Amniotic stem cell (primary cell): ENCODE results near the gene AATF.

Experiments used
- DNase-seq: peaks from one replicate; lab custom pipeline; 2025; lab: John Stamatoyannopoulos, UW

Gene AATF

DNA sequence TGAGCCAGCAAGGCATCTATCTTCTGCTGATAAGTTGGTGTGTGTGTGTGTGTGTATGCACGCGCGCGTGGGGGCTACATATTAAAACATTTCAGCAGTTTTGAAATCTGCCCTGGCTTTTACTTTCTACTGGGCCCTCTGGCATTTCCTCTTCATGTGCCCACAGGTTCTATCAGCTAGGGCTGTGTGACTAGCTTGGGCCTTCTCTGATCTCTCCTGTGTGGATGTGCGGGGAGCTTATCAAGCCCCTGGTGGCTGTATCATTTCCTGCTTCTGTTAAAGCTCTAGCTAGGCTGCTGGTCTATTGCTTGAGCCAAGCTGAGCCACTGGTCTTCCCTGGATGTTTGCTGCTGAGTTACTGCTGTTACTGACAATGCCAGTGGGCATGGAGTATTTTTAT is 132.5 kb downstream of the AATF start:
- DNase-seq: no peak

DNA sequence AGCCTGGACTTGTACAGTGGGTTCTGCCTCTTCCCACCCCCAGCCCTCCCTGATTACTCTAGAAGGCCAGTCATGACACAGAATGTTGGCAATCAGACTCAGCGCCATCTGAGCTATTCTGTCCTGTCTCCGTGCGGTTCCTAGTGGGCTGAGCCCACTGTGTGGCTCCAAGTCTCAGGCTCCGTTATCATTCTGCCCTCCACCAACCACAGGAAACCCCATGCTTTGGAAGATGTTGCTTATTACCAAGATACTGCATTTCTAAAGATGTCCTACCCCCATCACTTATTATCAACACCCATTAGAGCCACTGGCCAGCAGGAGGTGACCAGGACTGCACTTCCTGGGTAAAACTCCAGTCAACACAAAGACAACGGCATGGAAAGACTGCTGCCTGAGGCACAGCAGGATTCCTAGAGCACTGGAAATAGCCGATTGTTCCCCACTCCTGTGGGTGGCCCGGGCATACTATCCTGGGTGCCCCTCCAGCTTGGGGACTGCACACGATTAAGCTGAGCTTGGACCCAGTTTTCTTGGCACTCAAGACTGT is 133.6 kb downstream of the AATF start:
- no peak for DNase-seq

DNA sequence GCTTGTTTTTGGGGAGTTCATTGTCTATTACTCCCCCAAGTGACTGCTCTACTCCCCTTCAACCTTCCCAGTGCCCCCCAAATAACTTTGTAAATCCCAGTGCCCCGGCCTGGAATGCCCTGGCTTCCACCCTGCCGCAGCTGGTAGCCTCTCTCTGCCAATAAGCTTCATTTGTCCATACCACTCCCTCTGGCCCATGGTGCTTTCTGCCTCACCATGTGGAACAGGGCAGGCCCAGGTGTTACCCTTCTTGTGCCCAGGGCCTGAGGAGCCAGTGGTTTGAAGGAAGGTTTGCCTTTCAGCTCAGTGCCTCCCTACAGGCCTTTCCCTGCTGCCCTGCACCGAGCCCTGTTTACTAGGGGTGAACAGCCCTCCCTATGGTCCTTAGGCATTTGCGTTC is 134.2 kb downstream of the AATF start:
- DNase-seq: no peak

DNA sequence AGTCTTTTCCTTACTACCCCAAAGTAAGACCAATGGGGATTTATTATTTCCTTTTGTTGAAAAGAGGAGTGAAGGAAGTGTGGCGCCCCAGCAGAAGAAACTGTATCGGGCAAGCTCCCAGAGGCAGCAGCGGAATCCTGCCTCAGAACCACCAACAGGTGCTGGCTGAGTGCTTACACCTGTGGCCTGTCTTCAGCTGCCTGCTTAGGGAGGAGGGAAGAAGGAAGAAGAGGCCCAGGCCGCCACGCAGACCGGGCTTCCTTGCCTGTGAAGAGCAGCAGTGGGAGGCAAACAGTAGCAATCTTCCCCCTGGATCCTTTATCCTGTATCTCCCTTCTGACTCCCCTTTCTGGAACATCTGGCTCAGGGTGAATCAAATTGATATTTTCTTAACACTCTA is 134.7 kb downstream of the AATF start:
- no peak for DNase-seq

DNA sequence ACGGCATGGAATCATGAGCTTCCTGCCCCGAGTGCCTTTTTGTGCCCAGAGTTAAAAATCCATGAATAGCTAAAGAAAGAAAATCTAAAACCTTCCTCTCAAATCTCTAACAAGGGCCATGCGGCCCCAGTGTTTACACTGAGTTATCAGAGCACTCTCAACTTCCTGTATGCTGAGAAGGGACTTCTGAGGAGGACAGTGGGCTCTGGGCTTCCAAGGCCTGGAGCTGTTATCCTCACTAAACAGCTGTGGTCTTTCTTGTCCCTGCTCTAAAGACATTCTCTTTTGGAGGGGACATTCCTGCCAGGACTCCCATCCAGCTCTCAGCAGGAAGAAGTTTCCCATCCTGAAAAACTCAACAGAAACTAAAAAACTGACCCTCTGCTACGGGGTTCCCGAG is 135.6 kb downstream of the AATF start:
- DNase-seq: no peak

DNA sequence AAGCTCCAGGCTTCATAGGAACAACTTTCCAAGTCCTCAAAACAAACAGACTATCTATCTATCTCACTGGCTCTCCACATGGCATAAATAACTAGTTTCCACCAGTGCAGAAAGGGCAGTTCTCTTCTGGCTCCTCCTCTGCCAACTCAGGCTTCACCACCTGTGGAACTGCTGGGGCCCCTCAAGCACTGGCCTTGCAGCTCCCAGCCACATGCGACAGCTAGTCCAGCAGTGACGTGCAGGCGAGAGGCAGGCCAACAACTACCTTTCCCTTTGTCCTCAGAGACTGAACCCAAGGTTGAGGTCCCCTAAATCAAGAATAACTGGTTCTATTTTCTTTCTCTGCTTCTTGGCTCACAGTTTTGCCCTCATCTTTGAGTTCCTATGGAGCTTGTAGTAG is 137.6 kb downstream of the AATF start:
- DNase-seq: no peak

DNA sequence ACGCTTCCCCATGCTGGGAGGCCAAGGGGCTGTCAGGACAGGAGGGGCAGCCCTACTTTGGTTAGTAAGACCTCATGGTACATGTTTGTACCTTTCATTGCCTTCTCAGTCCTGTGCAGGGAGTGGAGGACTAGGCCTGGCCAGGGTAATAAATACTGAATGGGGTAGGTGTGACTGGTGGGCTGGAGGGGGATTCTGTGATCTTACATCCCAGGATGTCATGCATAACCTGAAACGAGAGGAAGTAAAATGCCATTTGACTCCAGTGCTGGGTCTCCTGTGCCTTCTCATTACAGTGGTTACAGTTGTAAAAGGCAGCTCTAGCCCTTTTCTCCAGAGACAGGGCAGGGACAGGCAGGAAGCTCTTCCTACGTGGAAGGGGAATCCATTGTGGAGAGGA is 138.2 kb downstream of the AATF start:
- DNase-seq: no peak

DNA sequence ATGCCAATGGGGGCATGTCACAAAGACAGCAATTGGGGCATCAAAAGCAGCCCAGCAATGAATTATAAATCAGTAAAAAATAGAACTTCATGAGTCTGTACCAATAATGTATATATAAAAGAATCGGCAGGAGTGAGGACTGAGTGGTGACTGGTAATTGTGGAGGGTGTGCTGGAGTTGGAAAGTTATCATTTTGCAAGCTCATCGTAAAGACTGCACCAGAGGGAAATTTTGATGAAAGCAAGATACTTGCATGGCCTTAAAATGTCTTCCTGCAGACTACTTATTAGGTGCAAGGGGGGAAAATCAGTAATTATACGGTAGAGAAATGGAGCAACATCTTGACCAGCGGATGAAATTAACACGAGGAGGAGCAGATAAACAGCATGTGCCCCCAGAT is 138.9 kb downstream of the AATF start:
- DNase-seq: no peak

DNA sequence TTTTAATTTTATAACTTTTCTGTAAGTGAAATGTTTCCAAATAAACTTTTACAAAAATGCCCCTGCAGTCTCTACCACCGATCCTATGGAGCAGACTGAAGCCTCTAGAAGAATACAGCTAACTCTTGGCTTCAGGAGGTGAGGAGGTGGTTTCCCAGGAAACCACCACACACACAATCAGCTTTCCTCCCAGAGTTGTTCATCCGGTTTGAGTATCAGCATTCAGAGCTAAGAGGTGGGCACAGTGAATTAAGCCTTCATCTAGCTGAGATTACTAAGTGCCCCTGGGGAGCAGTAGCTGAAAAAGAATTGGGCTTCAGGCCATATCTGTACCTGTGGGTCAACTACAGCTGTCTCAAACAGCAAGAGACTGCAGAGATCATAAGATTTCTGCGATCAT is 139.7 kb downstream of the AATF start:
- no peak for DNase-seq

DNA sequence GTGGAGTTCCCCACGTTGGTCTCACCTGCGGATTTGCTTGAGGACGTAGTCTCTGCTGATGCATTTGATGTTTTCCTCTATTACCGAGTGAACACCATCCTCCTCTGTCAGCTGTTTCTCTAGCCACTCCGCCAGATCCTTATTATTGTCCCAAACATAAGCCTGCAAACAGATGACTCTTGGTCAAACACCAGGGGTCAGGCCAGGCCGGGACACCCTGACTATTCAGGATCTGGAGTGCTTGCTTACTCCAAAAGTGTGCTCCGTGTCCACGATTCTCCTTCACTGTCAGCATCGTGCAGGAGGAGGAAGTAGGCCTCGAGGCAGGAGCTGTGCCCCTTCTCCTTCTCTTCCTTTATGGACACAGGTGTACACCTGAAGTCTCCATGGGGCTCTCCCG is 140.2 kb downstream of the AATF start:
- no peak for DNase-seq

DNA sequence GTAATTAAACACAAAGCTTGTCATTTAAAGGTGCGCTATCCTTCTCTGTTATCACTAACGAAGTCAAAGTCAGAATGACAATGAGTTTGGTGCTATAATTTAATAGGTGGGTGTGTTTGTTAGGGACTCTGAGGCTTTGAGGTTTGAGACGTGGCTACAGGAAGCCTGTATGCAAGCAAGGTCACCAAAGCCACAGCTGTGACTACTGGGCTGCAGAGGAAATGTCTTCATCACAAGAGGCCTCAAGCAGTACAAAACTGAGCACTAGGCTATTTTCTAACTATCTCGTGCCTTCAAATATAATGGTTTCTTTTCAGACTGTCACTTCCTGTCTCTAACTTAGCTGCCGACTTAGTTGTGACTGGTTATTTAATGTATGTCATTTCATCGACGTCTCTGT is 141.2 kb downstream of the AATF start:
- DNase-seq: no peak

DNA sequence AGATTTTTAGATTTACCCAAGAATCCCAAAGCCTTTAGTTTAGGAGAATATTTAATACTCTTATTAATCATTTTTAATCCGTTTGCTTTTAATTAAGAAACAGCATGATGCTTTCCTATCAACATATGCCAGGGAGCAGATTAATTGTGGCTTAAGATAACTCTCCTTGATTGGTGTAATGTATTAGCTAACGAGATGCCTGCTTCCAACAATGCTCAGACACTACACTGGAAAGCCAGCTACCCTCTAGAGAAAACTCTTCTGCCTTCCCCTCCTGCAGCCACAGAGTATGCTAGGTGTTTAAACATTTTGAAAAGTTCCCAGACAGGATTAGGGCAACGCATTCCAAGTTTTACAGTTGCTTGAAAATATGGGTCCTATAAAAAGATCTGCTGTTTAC is 142.2 kb downstream of the AATF start:
- no peak for DNase-seq

DNA sequence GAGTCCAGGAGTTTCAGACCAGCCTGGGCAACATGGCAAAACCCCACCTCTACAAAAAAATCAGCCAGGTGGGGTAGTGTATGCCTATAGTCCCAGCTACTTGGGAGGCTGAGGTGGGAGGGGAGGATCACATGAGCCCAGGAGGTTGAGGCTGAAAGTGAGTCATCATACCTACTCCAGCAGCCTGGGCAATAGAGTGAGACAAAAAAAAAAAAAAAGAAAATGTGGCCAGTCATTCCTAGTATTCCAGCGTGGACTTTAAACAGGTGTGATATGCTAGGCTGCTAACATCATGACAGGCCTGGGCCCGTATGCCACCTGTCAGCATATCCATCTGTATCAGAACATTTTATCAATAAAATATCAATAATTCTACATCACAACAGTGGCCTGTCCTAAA is 143.3 kb downstream of the AATF start:
- DNase-seq: no peak

DNA sequence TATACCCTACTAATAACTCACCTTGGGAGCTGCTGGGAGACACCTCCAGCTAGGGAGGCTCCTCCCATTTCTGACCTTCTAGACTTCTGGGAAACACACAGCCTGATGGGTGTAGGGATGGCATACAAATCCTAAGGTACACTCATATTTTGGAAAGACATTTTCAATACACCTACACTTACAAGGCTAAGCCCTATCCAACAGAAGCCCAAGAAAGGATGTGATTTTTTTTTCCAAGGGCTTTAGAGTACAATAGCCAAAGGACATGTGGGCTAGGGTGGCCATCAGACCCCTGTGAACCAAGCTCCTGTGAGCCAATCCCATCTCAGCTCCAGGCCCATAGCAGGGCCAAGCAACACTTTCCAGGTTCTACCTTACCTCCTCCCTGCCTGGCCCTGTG is 143.9 kb downstream of the AATF start:
- DNase-seq: no peak

DNA sequence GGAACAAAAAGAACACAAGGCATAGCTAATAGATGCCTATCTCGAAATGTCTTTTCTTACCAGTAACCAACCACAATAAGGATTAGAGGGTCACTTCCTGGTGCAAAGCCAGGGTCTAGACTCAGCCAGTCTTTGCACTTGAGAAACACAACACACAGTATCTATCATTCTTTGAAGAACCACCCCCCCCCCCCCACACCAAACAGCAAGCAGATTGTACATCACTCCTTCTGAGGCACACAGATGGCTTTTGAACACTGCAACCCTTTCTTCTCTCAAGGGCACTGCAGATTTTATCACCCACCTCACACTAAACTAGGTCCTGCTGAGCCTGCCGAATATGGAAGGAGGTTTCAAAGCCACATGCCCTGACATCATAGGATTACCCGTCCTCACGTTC is 145.6 kb downstream of the AATF start:
- DNase-seq: no peak

DNA sequence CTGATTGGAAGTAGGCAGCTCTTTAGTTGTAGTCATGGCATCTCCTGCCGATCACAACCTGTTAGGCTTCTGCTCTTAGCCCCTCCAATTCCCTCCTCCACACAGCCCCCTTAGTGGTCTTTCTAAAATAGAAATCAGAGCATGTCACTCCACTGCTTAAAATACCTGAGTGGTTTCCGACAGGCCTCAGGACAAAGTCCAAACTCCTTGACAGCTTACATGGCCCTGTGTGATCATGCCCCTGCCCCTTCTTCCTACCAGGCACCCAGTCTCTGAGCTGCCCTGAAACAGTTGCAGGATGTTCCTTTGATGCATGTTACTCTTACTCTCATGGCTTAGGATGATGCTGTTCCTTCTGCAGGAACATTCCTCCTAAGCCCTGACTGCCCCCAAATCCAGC is 147.3 kb downstream of the AATF start:
- DNase-seq: no peak

DNA sequence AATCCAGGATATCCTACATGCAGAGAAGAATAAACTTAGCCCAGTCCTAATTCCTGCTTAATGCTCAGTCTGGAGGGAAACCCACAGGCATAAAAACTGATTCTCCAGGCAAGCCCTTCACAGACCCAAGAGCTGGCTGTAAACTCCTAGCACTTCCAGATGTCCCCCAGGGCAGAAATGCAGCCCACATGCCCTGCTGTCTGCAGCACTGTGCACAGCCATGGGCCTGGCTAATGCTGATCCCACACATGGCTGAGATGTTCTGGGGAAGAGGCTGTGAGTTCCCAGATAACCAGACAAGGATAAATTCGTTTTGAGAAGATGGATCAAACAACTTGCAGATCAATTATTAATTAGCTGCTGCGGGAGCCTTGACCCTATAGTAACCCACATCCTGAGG is 148.4 kb downstream of the AATF start:
- DNase-seq: no peak

DNA sequence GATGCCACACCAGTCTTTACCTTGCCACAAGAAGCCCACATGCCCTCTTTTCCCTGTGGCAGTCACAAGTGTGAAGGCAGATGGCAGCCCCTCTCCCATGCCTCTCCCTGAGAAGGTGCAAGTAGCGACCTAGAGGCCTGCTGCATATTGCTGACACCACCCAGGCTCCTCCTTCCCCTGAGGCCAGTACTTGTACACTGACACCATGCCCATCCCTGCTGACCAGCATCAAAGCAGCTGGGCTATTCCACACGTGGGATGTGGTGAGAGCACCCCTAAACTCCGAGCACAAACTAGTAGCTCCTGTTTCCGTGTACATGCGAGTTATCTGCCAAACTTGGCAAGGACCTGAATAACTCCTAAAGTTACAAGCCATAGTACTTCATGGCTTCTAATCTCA is 149.4 kb downstream of the AATF start:
- no peak for DNase-seq

DNA sequence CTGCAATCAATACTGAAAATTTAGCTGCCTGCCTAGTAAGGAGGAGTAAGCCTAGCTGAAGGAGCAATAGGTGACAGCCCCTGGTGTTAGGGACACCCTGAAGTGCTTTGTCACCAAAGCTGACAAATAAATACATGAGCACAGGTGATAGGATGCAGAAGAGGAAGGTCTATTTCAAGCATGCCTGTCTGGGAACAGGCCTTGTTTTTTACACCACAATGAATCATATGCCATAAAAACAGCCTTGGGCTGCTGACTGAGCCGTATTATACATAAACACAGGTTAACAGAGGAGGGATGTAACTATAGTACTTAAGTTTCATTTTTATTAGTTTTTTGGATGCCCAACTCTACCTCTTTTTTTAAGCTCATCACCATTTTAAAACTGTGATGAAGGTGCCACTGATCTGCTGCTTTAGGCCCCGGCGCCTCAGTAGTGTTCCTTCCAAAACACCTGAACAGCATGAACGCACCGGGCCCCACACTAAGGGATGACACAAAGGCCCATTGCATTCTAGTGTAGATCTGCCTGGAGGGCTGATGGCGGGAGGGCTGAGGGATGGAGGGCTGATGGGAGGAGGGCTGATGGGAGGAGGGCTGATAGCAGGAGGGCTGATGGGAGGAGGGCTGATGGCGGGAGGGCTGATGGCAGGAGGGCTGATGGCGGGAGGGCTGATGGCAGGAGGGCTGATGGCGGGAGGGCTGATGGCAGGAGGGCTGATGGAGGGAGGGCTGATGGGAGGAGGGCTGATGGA is 150.3 kb downstream of the AATF start:
- DNase-seq: no peak

DNA sequence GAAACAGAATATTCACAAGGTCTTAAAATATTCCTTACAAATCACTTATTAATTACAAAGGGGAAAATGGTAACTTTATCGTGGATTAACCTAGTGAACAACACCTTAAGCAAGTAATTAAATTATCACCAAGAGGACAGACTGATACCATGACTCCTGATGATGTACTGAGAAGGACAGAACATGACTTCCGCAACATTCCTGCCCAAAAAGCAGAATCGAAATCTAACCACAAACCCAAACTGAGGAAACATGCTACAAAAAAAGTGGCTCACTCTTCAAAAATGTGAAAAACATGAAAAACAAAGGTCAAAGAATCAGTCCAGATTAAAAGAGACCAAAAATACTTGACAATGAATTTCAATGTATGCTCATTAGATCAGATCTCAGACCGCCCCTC is 151.5 kb downstream of the AATF start:
- DNase-seq: no peak

DNA sequence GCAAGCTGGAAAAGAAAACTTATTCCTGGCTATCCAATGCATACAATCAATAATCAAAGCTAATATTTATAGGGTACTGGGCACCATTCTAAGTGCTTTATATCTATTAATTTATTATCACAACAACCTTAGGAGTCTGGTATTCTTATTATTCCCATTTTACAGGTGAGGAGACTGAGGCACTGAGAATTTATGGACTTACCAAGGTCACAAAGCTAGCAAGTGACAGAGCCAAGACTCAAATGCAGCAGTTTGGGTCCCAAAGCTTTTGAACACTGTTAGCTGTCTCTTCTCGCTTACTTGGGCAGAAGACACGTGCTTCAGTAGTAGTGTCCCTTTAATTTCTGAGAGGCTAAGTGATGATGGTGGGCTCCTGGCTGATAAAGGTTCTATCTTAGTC is 152.6 kb downstream of the AATF start:
- DNase-seq: no peak

DNA sequence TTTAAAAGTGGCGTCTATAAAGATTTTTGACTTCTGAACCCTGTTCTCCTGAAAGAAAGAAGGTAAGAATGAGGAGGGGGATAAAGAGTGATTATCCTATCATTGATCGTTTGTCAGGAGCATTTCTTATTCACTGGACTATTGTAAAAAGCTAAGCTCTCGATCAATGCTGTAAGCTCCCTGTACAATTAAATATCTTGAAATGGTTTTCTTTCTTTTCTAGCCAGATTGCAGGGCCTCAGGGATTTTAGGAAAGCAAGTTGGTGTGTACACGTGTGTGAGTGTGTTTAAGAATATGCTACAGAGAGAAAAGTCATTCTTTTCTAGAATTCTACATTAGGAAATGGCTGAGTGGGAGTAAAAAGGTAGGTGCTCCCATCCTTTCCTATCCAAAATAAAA is 154.5 kb downstream of the AATF start:
- no peak for DNase-seq

DNA sequence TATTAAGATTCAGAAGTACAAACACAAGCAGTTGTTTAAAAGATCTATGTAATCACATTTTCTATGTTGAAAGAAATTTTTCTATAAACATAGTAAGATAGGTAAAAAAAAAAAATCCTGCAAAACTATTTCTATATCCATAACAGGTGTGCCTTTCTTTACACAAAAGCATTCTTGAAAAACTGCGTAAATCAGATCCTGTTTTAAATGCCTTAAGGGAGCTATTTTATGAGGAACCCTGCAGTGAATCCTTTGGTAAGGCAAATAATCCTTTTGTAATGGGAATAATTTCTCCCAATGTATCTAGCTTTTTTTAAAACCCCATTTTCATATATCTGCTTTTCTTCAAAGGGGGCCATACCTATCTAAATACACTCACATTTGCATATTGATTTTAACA is 157.3 kb downstream of the AATF start:
- DNase-seq: no peak
